SJCRH30 (cell line): Measurements from ENCODE around the gene ITCH. TPM values are rescaled to one million over a fixed set of nuclear protein-coding genes. Genes with fewer than 3 reads are reported as not detected.
A peak's percentile ranks its signal among the peaks of the same experiment; 100 is the strongest.
"Not testable (repeated sequence)": the region's sequence is repeated elsewhere in the genome, so short reads cannot be mapped to it uniquely, and the experiment has no call there.

ENCODE experiments used
- DNase-seq, 2 experiments: peaks; one replicate each; pipeline ENCODE4 v3.0.0-alpha.2; 2015 to 2020
- H3K27ac ChIP-seq: fragments of 250-450 bp; sonication (Bioruptor Pico); 2 replicates; pipeline ENCODE4 v1.5.1; 2020; ENCODE audit warnings: mild to moderate bottlenecking, moderate library complexity
- H3K27me3 ChIP-seq: fragments of 250-450 bp; sonication (Bioruptor Pico); 2 replicates; pipeline ENCODE4 v1.5.1; 2020; ENCODE audit warnings: mild to moderate bottlenecking, moderate library complexity
- H3K36me3 ChIP-seq: fragments of 250-450 bp; sonication (Bioruptor Pico); 2 replicates; pipeline ENCODE4 v1.5.1; 2020; ENCODE audit warnings: mild to moderate bottlenecking, moderate library complexity
- H3K4me1 ChIP-seq: fragments of 250-450 bp; sonication (Bioruptor Pico); 2 replicates; pipeline ENCODE4 v1.5.1; 2020; ENCODE audit warnings: mild to moderate bottlenecking, moderate library complexity
- H3K4me3 ChIP-seq: fragments of 250-450 bp; sonication (Bioruptor Pico); 2 replicates; pipeline ENCODE4 v1.5.1; 2020; ENCODE audit warnings: mild to moderate bottlenecking, moderate library complexity
- H3K9me3 ChIP-seq: fragments of 250-450 bp; sonication (Bioruptor Pico); replicated peaks from 2 replicates; pipeline ENCODE4 v1.5.1; 2020; ENCODE audit warnings: mild to moderate bottlenecking, moderate library complexity
- total RNA-seq: library from RNA; depleted of rRNA; stranded (reverse); fragments of >200 nt; shearing (Covaris generic); gene quantifications from 2 replicates; pipeline ENCODE4 v1.2.3, GENCODE V29; 2014

Gene ITCH
- total RNA-seq, 1 experiment from 2014 or later = 91.1 TPM

DNA sequence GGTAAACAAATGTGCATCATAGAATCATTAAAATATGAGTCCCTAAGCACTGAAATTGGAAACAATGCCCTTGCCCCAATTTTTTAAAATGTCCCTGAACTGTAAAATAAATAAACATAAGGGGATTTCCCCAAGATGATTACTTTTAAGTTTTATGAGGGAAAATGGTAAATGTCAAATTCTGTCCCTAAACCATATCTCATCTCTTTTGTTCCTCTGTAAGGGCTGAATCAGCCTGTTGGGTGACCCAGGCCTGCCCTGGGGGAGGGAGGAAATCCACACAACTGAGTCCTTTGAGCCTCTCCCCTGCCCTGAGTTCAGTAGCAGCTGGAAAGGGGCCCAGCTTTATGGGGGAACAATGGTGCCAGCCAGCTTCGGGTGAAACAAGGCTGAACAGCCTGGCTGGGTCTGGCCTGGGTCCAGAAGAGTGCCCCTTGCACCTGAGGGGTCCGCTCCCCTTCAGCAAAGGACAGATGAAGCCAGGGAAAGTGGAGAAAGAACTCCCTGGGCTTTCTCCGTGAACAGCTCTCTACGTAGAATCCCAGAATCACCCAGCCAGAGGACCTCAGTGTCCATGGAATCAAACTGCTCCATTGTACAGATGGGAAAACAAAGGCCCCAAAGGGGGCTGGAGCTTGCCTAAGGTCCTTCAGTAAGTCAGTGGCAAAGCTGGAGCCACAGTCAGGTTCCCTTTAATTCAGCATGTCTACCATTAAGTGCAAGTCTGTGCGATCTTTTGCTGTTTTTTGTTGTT, 28.2 kb upstream of the ITCH start:
- DNase-seq = peak; percentile 86 to 93
- Histone ChIP-seq H3K27ac (peak overlapping the region; percentile 23; the same call in 1 of the 2 replicates), H3K27me3 (no peaks in the 10 kb centered on the region), H3K4me3 (no peak overlapping the region), H3K36me3 (no peaks in the 10 kb centered on the region), H3K4me1 (peaks cover 24% of the 10 kb centered on the region), H3K9me3 (no peaks in the 10 kb centered on the region)

DNA sequence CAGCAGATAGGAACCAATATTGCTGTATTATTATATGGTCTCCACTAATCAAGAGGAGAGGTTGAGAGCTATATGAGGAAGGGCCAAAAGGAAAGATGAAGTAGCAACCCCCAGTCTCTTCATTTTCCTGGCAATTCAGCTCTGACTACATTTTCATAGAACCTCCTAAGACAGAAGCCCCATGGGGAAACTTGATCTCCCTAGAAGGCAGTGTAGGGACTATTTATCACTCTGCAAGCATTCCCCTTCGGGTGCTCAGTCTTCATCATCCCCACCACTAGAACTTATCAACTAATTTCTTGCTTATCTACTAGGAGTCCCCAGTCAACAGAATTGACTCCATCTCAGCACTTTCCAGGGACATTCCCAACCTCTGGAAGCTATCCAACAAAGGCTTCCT, 25.5 kb upstream of the ITCH start:
- H3K27ac ChIP-seq = no peak overlapping the region
- no peaks in the 10 kb centered on the region for H3K27me3 ChIP-seq
- H3K36me3 ChIP-seq = no peaks in the 10 kb centered on the region
- H3K4me1 ChIP-seq = peaks cover 21% of the 10 kb centered on the region
- no peak overlapping the region for H3K4me3 ChIP-seq
- no peaks in the 10 kb centered on the region for H3K9me3 ChIP-seq
- peak in 1 of 2 experiments; percentile 47 for DNase-seq

DNA sequence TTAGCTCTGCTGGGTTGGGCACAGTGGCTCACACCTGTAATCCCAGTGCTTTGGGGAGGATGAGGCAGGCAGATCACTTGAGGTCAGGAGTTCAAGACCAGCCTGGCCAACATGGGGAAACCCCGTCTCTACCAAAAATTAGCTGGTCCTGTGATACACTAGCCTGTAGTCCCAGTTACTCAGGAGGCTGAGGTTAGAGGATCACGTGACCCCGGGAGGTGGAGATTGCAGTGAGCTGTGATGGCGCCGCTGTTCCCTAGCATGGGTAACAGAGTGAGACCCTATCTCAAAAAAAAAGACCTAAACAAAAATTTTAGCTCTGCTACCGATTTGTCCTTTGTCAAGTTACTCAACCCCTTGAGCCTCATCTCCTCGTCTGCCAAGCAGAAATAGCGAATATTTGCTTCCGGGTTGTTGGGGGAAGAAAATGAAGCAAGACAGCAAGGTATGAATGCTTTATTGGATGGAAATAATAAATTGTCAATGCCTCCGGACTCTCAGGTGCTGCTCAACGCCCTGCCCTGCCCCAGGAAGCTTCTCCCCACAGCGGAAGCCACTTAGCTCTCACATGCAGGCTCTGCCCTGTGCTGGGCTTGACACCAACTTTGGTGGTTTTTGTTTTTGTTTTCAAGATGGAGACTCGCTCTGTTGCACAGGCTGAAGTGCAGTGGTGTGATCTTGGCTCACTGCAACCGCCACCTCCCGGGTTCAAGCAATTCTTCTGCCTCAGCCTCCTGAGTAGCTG, 24.9 kb upstream of the ITCH start:
- H3K4me3 ChIP-seq = no peak overlapping the region
- no peaks in the 10 kb centered on the region for H3K27me3 ChIP-seq
- H3K4me1 ChIP-seq = peaks cover 21% of the 10 kb centered on the region
- no peaks in the 10 kb centered on the region for H3K36me3 ChIP-seq
- no peaks in the 10 kb centered on the region for H3K9me3 ChIP-seq
- H3K27ac ChIP-seq = no peak overlapping the region
- DNase-seq = no peak

DNA sequence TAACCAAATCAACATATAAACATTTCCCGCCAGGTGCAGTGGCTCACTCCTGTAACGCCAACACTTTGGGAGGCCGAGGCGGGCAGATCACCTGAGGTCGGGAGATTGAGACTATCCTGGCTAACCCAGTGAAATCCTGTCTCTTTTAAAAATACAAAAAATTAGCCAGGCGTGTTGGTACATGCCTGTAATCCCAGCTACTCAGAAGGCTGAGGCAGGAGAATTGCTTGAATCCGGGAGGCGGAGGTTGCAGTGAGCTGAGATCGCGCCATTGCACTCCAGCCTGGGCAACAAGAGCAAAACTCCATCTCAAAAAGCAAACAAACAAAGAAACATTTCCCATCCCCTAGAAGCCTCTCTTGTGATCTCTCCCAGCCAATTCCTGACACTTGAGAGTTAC, 22.3 kb upstream of the ITCH start:
- not testable (repeated sequence) for H3K9me3 ChIP-seq, DNase-seq, H3K27me3 ChIP-seq, H3K4me1 ChIP-seq, H3K4me3 ChIP-seq, H3K36me3 ChIP-seq, H3K27ac ChIP-seq

DNA sequence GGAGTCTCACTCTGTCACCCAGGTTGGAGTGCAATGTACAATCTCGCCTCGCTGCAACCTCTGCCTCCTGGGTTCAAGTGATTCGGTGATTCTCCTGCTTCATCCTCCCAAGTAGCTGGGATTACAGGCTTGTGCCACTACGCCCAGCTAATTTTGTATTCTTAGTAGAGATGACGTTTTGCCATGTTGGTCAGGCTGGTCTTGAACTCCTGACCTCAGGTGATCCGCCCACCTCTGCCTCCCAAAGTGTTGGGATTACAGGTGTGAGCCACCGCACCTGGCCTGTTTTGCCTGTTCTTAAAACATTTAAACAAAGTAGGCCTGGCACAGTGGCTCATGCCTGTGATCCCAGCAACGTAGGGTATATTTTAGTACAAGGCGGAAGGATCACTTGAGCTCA, 21.9 kb upstream of the ITCH start:
- DNase-seq, H3K27ac ChIP-seq: not testable (repeated sequence)

DNA sequence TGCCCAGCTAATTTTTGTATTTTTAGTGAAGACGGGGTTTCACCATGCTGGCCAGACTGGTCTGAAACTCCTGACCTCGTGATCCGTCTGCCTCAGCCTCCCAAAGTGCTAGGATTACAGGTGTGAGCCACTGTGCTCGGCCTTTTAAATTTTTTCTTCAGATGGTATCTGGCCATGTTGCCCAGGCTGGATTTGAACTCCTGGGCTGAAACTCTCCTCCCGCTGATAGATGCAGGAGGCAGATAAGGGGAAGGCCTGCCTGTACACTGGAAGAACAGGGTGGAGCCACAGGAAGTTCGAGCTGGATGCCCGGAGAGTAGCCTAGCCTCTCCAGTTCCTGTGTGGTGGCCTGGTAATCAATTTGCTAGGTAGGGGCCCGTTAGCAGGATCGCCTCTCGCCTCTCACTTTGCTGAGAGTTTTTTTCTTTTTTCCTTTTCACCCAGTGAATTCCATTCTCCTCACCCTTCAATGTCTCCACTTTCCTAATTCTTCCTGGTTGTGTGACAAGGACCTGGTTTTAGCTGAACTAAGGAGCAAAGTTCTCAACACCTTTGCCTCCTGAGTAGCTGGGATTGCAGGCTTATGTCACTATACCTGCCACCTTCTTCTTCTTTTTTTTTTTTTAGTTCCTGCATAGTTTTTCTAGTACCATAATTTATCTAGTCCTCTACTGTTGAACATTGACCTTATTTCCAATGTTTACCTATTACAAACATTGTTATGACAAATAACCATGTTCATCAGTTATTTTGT, 19.4 kb upstream of the ITCH start:
- no peaks in the 10 kb centered on the region for H3K27me3 ChIP-seq

More for the DNA sequence above, 21.9 kb upstream of the ITCH start:
- not testable (repeated sequence) for H3K4me3 ChIP-seq, H3K4me1 ChIP-seq, H3K36me3 ChIP-seq, H3K27me3 ChIP-seq, H3K9me3 ChIP-seq

DNA sequence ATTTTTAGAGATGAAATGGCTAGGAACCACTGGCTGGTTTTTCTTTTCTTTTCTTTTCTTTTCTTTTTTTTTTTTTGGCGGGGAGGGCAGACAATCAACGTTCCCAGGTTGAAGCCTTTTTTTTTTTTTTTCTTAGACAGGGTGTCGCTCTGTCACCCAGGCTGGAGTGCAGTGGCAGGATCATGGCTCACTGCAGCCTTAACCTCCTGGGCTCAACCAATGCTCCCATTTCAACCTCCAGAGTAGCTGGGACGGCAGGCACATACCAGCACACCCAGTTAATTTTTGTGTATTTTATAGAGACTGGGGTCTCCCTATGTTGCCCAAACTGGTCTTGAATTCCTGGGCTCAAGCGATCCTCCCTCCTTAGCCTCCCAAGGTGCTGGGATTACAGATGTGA, 18.8 kb upstream of the ITCH start:
- DNase-seq = no peak
- H3K9me3 ChIP-seq = no peaks in the 10 kb centered on the region
- peaks cover under 1% of the 10 kb centered on the region for H3K4me1 ChIP-seq
- no peak overlapping the region for H3K4me3 ChIP-seq
- H3K27ac ChIP-seq = no peak overlapping the region
- H3K27me3 ChIP-seq = no peaks in the 10 kb centered on the region
- H3K36me3 ChIP-seq = no peaks in the 10 kb centered on the region

More for the DNA sequence above, 19.4 kb upstream of the ITCH start:
- no peaks in the 10 kb centered on the region for H3K9me3 ChIP-seq
- H3K27ac ChIP-seq = no peak overlapping the region
- H3K36me3 ChIP-seq = no peaks in the 10 kb centered on the region
- DNase-seq = no peak
- H3K4me3 ChIP-seq = no peak overlapping the region
- H3K4me1 ChIP-seq = no peaks in the 10 kb centered on the region; the same call in 1 of the 2 replicates

DNA sequence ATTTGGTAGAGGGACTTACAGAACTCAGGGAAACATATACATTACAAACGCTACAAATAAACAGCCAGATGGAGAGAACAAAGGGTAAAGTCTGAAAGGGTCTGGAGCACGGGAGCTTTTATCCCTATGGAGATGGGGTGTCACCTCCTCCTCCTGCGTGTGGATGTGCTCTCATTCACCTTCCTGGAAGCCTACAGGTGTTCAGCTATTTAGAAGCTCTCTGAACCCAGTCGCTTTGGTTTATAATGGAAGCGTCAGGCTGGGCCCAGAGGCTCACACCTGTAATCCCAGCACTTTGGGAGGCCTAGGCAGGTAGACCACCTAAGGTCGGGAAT, 17.7 kb upstream of the ITCH start:
- no peak for DNase-seq
- Histone ChIP-seq H3K9me3 (no peaks in the 10 kb centered on the region), H3K27me3 (no peaks in the 10 kb centered on the region), H3K4me1 (peaks cover 10% of the 10 kb centered on the region), H3K36me3 (no peaks in the 10 kb centered on the region), H3K4me3 (no peak overlapping the region), H3K27ac (no peak overlapping the region)

DNA sequence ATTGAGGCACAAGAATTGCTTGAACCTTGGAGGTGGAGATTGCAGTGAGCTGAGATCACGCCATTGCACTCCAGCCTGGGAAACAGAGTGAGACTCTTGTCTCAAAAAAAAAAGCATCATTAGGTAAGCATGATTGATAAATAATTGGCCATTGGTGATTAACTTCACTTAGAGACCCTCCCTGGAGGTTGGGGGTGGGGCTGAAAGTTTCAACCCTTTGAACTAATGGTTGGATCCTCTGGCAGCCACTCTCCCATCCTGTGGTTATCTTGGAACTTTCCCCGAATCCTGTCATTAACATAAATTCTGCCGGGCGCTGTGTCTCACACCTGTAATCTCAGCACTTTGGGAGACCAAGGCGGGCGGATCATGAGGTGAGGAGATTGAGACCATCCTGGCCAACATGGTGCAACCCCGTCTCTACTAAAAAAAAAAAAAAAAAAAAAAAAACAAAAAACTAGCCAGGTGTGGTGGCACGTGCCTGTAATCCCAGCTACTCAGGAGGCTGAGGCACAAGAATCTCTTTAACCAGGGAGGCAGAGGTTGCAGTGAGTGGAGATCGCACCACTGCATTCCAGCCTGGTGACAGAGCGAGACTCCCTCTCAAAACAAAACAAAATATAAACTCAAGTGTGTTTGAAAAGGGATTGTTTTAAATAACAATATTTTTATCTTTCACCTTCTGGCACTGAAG, 17.1 kb upstream of the ITCH start:
- H3K36me3 ChIP-seq, H3K9me3 ChIP-seq, H3K4me1 ChIP-seq, H3K27ac ChIP-seq, H3K4me3 ChIP-seq, H3K27me3 ChIP-seq, DNase-seq: not testable (repeated sequence)

DNA sequence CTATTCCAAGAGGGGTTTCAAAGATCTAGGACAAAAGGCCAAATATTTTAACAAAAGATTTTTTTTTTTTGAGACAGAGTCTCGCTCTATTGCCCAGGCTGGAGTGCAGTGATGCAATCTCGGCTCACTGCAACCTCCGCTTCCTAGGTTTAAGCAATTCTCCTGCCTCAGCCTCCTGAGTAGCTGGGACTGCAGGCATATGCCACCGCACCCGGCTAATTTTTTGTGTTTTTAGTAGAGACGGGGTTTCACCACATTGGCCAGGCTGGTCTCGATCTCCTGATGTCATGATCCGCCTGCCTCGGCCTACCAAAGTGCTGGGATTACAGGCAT, 16.6 kb upstream of the ITCH start:
- DNase-seq, H3K27ac ChIP-seq, H3K27me3 ChIP-seq, H3K36me3 ChIP-seq, H3K9me3 ChIP-seq, H3K4me3 ChIP-seq, H3K4me1 ChIP-seq: not testable (repeated sequence)

DNA sequence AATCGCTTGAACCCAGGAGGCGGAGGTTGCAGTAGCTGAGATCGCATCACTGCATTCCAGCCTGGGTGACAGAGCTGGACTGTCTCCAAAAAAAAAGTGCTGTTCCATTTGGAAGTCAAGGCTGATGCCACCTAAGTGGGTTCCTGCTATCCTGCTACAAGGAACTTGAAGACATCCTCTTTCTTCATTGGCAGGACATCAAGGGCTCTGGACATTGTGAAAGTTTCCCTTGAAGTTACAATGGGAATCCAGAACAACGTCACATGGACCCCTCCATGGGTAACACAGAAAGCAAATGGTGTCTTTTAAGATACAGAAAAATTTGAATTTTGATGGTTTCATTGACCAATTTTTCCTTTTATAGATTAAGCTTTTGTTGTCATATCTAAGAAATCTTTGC, 15.5 kb upstream of the ITCH start:
- DNase-seq = no peak
- H3K36me3 ChIP-seq = no peaks in the 10 kb centered on the region
- peaks cover 10% of the 10 kb centered on the region for H3K4me1 ChIP-seq
- no peak overlapping the region for H3K27ac ChIP-seq
- H3K9me3 ChIP-seq = no peaks in the 10 kb centered on the region
- H3K4me3 ChIP-seq = no peak overlapping the region
- H3K27me3 ChIP-seq = no peaks in the 10 kb centered on the region

DNA sequence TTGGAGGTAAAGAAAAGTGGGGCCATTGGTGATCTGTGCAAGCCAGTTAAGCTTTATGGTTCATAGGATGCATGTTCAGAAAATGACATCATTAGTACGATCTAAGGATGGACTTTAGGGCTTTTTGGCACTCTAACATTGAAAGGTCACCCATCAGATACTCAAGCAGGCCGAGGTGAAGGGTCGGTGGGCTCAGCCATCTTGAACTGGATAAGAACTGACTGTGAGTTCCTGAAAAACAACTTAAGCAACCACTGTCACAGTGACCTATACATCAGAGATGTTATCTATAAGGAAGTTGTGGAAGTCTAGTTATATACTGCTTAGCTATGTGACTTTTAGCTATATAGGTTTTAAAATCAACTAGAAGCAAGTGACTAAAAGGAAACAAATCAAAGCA, 13.0 kb upstream of the ITCH start:
- Histone ChIP-seq H3K27me3 (no peaks in the 10 kb centered on the region), H3K4me1 (peaks cover 17% of the 10 kb centered on the region), H3K9me3 (no peaks in the 10 kb centered on the region), H3K4me3 (no peak overlapping the region), H3K27ac (no peak overlapping the region), H3K36me3 (no peaks in the 10 kb centered on the region)
- no peak for DNase-seq

DNA sequence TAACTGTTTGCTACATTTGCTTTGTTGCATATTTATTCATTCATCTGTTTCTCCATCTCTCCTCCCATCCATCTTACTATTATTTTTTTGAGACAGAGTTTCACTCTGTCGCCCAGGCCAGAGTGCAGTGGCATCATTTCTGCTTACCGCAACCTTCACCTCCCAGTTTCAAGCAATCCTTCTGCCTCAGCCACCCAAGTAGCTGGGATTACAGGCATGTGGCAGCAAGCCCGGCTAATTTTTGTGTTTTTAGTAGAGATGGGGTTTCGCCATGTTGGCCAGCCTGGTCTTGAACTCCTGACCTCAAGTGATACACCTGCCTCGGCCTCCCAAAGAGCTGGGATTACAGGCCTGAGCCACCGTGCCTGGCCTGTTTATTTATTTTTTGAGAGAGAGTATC, 9.6 kb upstream of the ITCH start:
- H3K4me1 ChIP-seq = peaks cover 17% of the 10 kb centered on the region
- peak; percentile 67 to 72 for DNase-seq
- H3K9me3 ChIP-seq, H3K36me3 ChIP-seq, H3K27ac ChIP-seq, H3K27me3 ChIP-seq, H3K4me3 ChIP-seq: not testable (repeated sequence)

DNA sequence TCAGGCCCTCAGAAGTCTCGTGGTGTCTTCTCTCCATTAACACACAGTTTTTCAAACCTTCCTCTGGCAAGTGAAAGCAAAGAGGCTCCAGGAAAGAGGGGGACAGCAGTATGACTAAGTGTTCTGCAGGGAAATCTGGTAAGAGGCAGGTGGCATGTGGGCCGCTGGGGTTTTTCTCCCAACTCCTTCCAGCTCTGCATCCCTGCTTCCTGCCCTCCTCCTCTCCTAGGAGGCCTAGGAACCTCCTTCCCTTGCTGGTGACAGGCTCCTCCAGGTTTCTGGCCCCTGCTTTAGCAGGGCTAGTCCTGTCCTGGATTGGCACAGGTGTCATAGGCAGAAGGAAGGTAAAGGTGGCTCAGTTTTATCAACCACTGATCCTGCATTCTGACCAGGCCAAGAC, 7.6 kb upstream of the ITCH start:
- no peaks in the 10 kb centered on the region for H3K36me3 ChIP-seq
- H3K27me3 ChIP-seq = no peaks in the 10 kb centered on the region
- H3K9me3 ChIP-seq = no peaks in the 10 kb centered on the region
- H3K4me3 ChIP-seq = no peak overlapping the region
- H3K4me1 ChIP-seq = peaks cover 7% of the 10 kb centered on the region; the same call in 1 of the 2 replicates
- peak in 1 of 2 experiments; percentile 48 for DNase-seq
- H3K27ac ChIP-seq = no peak overlapping the region

DNA sequence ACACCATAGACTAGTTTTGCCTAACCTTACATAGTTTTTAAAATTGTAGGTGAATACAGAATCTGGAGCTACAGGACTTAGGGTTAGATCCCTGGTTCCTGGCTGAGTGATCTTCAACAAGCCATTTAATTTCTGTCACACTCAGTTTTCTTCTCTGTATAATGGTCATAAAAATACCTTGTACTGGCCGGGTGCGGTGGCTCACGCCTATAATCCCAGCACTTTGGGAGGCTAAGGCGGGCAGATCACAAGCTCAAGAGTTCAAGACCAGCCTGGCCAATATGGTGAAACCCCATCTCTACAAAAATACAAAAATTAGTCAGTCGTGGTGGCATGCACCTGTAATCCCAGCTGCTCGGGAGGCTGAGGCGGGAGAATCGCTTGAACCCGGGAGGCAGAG, 3.3 kb upstream of the ITCH start:
- DNase-seq, H3K27me3 ChIP-seq, H3K4me1 ChIP-seq, H3K9me3 ChIP-seq, H3K4me3 ChIP-seq, H3K27ac ChIP-seq, H3K36me3 ChIP-seq: not testable (repeated sequence)
